A549 (cell line): Measurements from ENCODE around the gene GRAMD1A. TPM values are rescaled to one million over a fixed set of nuclear protein-coding genes. Genes with fewer than 3 reads are reported as not detected.

Source experiments
- ATAC-seq, 2 experiments: fragments of 200-7000 bp in 1 of 2; fragments of >200 bp in 1 of 2; cut with Nextera tagmentation in 1 of 2; cut with Tn5 transposase in 1 of 2; 3 replicates each; pipeline versions ENCODE4 v1.8.0 to v1.9.1; 2018 to 2020; ENCODE audit warnings: mild to moderate bottlenecking in 1 of 2, moderate library complexity in 1 of 2
- CTCF ChIA-PET: fragments of 300-600 bp; sonication (Branson Sonifier 250); formaldehyde crosslinking; extraction: SDS; loops from one replicate; lab custom pipeline; 2021; ENCODE audit warnings: antibody characterized with exemption, inconsistent platforms; lab: Yijun Ruan, JAX
- POLR2A ChIA-PET: fragments of 350-600 bp; formaldehyde crosslinking; extraction: SDS; loops from one replicate; lab custom pipeline; 2021; ENCODE audit warnings: antibody characterized with exemption, inconsistent platforms; lab: Yijun Ruan, JAX
- DNase-seq, 2 experiments: peaks; one replicate each; pipeline versions ENCODE4 v3.0.0 to v3.0.0-alpha.2; 2011 to 2016; ENCODE audit warnings: low read depth in 1 of 2, low spot score in 1 of 2
- FAIRE-seq: peaks from 2 replicates; lab custom pipeline; 2011; peaks lifted over from hg19 to GRCh38; lab: Jason Lieb, UNC
- H3K27ac ChIP-seq, 2 experiments: fragments of >200 bp; sonication (Bioruptor Twin); formaldehyde crosslinking; 3 replicates each; pipeline ENCODE4 v1.5.1; 2016 to 2017
- H3K4me1 ChIP-seq: fragments of >200 bp; sonication (Bioruptor Twin); formaldehyde crosslinking; 3 replicates; pipeline ENCODE4 v1.6.1; 2016
- H3K4me2 ChIP-seq: fragments of >200 bp; sonication (Bioruptor Twin); formaldehyde crosslinking; 3 replicates; pipeline ENCODE4 v1.6.1; 2016
- H3K4me3 ChIP-seq: fragments of >200 bp; sonication (Bioruptor Twin); formaldehyde crosslinking; 3 replicates; pipeline ENCODE4 v1.5.1; 2016
- H3K9me3 ChIP-seq: fragments of >200 bp; sonication (Bioruptor Twin); formaldehyde crosslinking; 3 replicates; pipeline ENCODE4 v1.6.1; 2016
- CBX8 ChIP-seq: fragments of 200-600 bp; sonication (generic); IDR thresholded peaks from 2 replicates; pipeline ENCODE4 v1.6.1; 2016
- CEBPB ChIP-seq, 2 experiments: fragments of >200 bp in 1 of 2; sonication (Bioruptor Twin) in 1 of 2; formaldehyde crosslinking in 1 of 2; IDR thresholded peaks; 2 replicates each; pipeline ENCODE4 v1.6.1; 2012 to 2016
- CHD2 ChIP-seq: fragments of 150-350 bp; IDR thresholded peaks from 2 replicates; pipeline ENCODE4 v1.6.1; 2014; ENCODE audit warnings: low read length; ENCODE audit not compliant: partially characterized antibody
- CHD4 ChIP-seq: fragments of 200-600 bp; sonication (generic); IDR thresholded peaks from 2 replicates; pipeline ENCODE4 v1.6.1; 2016; ENCODE audit warnings: antibody characterized with exemption, mild to moderate bottlenecking, borderline replicate concordance
- EP300 ChIP-seq, 2 experiments: fragments of >200 bp; sonication (Bioruptor Twin); formaldehyde crosslinking; IDR thresholded peaks; 2 replicates in 1 of 2; 3 replicates in 1 of 2; pipeline ENCODE4 v1.6.1; 2016 to 2017
- FOSL2 ChIP-seq, 2 experiments: fragments of 450-650 bp in 1 of 2; fragments of >200 bp in 1 of 2; sonication (Bioruptor Twin) in 1 of 2; formaldehyde crosslinking; IDR thresholded peaks; 2 replicates each; pipeline versions ENCODE4 v1.5.0 to v1.6.1; 2016 to 2020; ENCODE audit warnings: mild to moderate bottlenecking in 1 of 2, moderate library complexity in 1 of 2
- FOXS1 ChIP-seq: fragments of 250-450 bp; sonication (Bioruptor Pico); IDR thresholded peaks from 2 replicates; pipeline ENCODE4 v1.5.0; 2020; ENCODE audit warnings: mild to moderate bottlenecking, moderate library complexity
- GATA3 ChIP-seq: IDR thresholded peaks from 2 replicates; pipeline ENCODE4 v1.6.1; 2012; ENCODE audit warnings: borderline replicate concordance
- HEYL ChIP-seq: fragments of 250-450 bp; sonication (Bioruptor Pico); IDR thresholded peaks from 2 replicates; pipeline ENCODE4 v1.8.0; 2021; ENCODE audit warnings: mild to moderate bottlenecking, moderate library complexity
- HOXA7 ChIP-seq: fragments of 250-450 bp; sonication (Bioruptor Pico); IDR thresholded peaks from 2 replicates; pipeline ENCODE4 v1.5.0; 2020; ENCODE audit warnings: mild to moderate bottlenecking, moderate library complexity
- HOXB13 ChIP-seq: fragments of 250-450 bp; sonication (Bioruptor Pico); IDR thresholded peaks from 2 replicates; pipeline ENCODE4 v1.5.0; 2020; ENCODE audit warnings: low read depth, mild to moderate bottlenecking, moderate library complexity
- JUNB ChIP-seq: fragments of >200 bp; sonication (Bioruptor Twin); formaldehyde crosslinking; IDR thresholded peaks from 2 replicates; pipeline ENCODE4 v1.6.1; 2016
- KDM1A ChIP-seq: fragments of 200-600 bp; sonication (generic); IDR thresholded peaks from 2 replicates; pipeline ENCODE4 v1.6.1; 2016; ENCODE audit warnings: low read depth, mild to moderate bottlenecking
- KDM5A ChIP-seq: fragments of 200-600 bp; sonication (generic); IDR thresholded peaks from 2 replicates; pipeline ENCODE4 v1.6.1; 2016; ENCODE audit warnings: antibody characterized with exemption, mild to moderate bottlenecking
- MAFK ChIP-seq: fragments of 450-650 bp; IDR thresholded peaks from 2 replicates; pipeline ENCODE4 v1.6.1; 2014; ENCODE audit not compliant: partially characterized antibody
- MAZ ChIP-seq: fragments of 150-350 bp; IDR thresholded peaks from 2 replicates; pipeline ENCODE4 v1.6.1; 2014; ENCODE audit warnings: antibody characterized with exemption, low read depth, low read length, borderline replicate concordance
- NFE2L2 ChIP-seq: fragments of 150-350 bp; conservative IDR thresholded peaks from 2 replicates; pipeline ENCODE4 v1.6.1; 2014; ENCODE audit warnings: low read length
- NR3C1 ChIP-seq: fragments of >200 bp; sonication (Bioruptor Twin); formaldehyde crosslinking; IDR thresholded peaks from 3 replicates; pipeline ENCODE4 v1.6.1; 2017
- RAD21 ChIP-seq, 2 experiments: fragments of >200 bp in 1 of 2; sonication (Bioruptor Twin) in 1 of 2; formaldehyde crosslinking in 1 of 2; IDR thresholded peaks in 1 of 2; conservative IDR thresholded peaks in 1 of 2; 2 replicates in 1 of 2; 3 replicates in 1 of 2; pipeline ENCODE4 v1.6.1; 2012 to 2018; ENCODE audit warnings: inconsistent platforms in 1 of 2
- RARB ChIP-seq: fragments of 250-450 bp; sonication (Bioruptor Pico); IDR thresholded peaks from 2 replicates; pipeline ENCODE4 v1.8.0; 2021; ENCODE audit warnings: mild to moderate bottlenecking, moderate library complexity
- RFX5 ChIP-seq: fragments of 450-650 bp; IDR thresholded peaks from 2 replicates; pipeline ENCODE4 v1.7.1; 2014; ENCODE audit warnings: antibody characterized with exemption, mild to moderate bottlenecking, moderate library complexity
- SMC3 ChIP-seq: fragments of >200 bp; sonication (Bioruptor Twin); formaldehyde crosslinking; IDR thresholded peaks from 3 replicates; pipeline ENCODE4 v1.6.1; 2018; ENCODE audit warnings: inconsistent platforms
- TFCP2L1 ChIP-seq: fragments of 250-450 bp; sonication (Bioruptor Pico); IDR thresholded peaks from 2 replicates; pipeline ENCODE4 v1.5.0; 2021; ENCODE audit warnings: mild to moderate bottlenecking
- TP53 ChIP-seq: fragments of 250-450 bp; sonication (Bioruptor Pico); IDR thresholded peaks from 2 replicates; pipeline ENCODE4 v1.5.0; 2021; ENCODE audit warnings: mild to moderate bottlenecking, moderate library complexity
- ZC3H11A ChIP-seq: fragments of 450-650 bp; IDR thresholded peaks from 2 replicates; pipeline ENCODE4 v1.6.1; 2014; ENCODE audit warnings: antibody characterized with exemption, mild to moderate bottlenecking
- ZFP36 ChIP-seq: fragments of 450-650 bp; IDR thresholded peaks from 2 replicates; pipeline ENCODE4 v1.6.1; 2014; ENCODE audit warnings: borderline replicate concordance; ENCODE audit not compliant: partially characterized antibody
- WGBS: methylation state at CpG from one replicate; pipeline ENCODE4 v1.1.6; 2017; ENCODE audit errors: missing lambda C conversion rate; 5-methylcytosine and 5-hydroxymethylcytosine counted together
- polyA plus RNA-seq, 4 experiments: library from polyadenylated mRNA; depleted of rRNA in 3 of 4; stranded (reverse); fragments of >200 nt; fragmentation: RNase III in 1 of 4; extraction: RNeasy Plus Mini Kit Qiagen cat#74134 plus additional on column Dnase treatment in 1 of 4; gene quantifications; 2 replicates in 3 of 4; 3 replicates in 1 of 4; pipeline ENCODE4 v1.2.3, GENCODE V29; 2011 to 2017
- TF ChIP-seq, protein P1 (sequence below): IDR thresholded peaks from 2 replicates; pipeline ENCODE4 v1.6.1; 2012; ENCODE audit warnings: low read depth, borderline replicate concordance
- TF ChIP-seq, protein P2 (sequence below): fragments of 200-600 bp; sonication (generic); IDR thresholded peaks from 2 replicates; pipeline ENCODE4 v1.6.1; 2016; ENCODE audit warnings: antibody characterized with exemption, mild to moderate bottlenecking, moderate library complexity
- TF ChIP-seq, protein P3 (sequence below): fragments of 450-650 bp; IDR thresholded peaks from 2 replicates; pipeline ENCODE4 v1.6.1; 2014; ENCODE audit warnings: antibody characterized with exemption

Gene GRAMD1A
- polyA plus RNA-seq, 2 of the 4 experiments (the other 2 are of a cell fraction): 128 to 184 TPM

DNA sequence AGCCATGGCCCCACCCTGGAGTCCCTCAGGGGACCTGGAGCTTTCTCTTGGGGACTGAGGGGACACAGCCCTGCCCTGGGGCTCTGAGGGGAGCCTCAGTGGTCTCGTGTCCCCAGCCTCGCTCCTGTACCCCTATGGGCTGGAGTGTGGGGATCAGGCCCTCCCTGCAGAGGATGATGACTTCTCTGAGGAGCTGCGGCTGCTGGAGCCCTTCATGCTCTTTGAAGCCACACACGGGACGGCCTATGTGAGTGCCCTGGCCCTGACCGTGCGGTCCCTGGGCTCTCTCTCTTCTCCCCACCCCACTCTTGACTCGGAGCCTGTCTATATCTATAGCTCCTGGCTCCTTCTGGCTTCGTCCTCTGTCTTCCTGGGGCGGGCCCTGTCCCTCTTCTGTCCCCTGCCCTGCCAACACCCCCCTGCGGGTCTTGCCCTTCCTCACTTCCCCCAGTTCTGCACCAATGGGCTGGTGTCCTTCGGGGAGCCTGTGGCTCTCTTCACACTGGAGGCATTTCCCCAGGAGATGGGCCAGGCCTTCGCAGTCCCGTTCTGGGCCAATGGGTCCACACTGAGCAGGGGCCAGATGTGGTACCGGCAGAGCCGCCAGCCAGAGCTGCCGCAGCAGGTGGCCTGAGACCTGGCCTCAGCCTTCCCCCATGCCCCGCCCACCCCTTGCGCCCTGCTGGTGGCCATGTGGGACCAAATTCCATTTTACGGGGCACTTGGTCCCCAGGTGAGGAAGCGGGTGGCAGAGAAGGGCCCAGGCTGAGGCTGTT is 74.5 kb downstream of the GRAMD1A start:
- CTCF ChIA-PET: interaction anchor here (0.7 to 2.9 kb wide), 7 partner anchors 10 to 40 kb away, joined by 3 to 13 read pairs (median 5); no protein-coding TSS in a partner anchor
- Histone ChIP-seq H3K4me1 (no peaks in the 10 kb centered on the region), H3K4me2 (no peak overlapping the region), H3K27ac (no peak overlapping the region), H3K9me3 (peaks cover 15% of the 10 kb centered on the region)
- FAIRE-seq (no peak), ATAC-seq (peak in 1 of 2 experiments; percentile 30; a peak in 3 of 6 replicates), DNase-seq (no peak)
- 57% methylated on average over 19 of the region's 21 CpGs for WGBS
- TF ChIP-seq TFCP2L1 (CRISPR knock-in tag): no peak
- TF ChIP-seq ZFP36: no peak
- TF ChIP-seq CHD4: no peak
- TF ChIP-seq ZC3H11A: no peak
- no peak for TF ChIP-seq KDM5A
- TF ChIP-seq GATA3: no peak
- no peak for TF ChIP-seq CEBPB (IDR thresholded peaks at IDR 0.05)
- TF ChIP-seq CHD2: no peak
- TF ChIP-seq KDM1A: no peak
- no peak for TF ChIP-seq RAD21 (conservative IDR thresholded peaks at IDR 0.05 in 1 of 2, IDR thresholded peaks at IDR 0.05 in 1 of 2)
- TF ChIP-seq FOSL2 (IDR thresholded peaks at IDR 0.05): no peak
- no peak for TF ChIP-seq FOSL2 (CRISPR knock-in tag; IDR thresholded peaks at IDR 0.05)
- TF ChIP-seq, protein P1, sequence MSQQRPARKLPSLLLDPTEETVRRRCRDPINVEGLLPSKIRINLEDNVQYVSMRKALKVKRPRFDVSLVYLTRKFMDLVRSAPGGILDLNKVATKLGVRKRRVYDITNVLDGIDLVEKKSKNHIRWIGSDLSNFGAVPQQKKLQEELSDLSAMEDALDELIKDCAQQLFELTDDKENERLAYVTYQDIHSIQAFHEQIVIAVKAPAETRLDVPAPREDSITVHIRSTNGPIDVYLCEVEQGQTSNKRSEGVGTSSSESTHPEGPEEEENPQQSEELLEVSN: no peak
- TF ChIP-seq, all 56 proteins: peak for 0
- POLR2A ChIA-PET: no interaction called here
- no peak overlapping the region for H3K4me3 ChIP-seq

DNA sequence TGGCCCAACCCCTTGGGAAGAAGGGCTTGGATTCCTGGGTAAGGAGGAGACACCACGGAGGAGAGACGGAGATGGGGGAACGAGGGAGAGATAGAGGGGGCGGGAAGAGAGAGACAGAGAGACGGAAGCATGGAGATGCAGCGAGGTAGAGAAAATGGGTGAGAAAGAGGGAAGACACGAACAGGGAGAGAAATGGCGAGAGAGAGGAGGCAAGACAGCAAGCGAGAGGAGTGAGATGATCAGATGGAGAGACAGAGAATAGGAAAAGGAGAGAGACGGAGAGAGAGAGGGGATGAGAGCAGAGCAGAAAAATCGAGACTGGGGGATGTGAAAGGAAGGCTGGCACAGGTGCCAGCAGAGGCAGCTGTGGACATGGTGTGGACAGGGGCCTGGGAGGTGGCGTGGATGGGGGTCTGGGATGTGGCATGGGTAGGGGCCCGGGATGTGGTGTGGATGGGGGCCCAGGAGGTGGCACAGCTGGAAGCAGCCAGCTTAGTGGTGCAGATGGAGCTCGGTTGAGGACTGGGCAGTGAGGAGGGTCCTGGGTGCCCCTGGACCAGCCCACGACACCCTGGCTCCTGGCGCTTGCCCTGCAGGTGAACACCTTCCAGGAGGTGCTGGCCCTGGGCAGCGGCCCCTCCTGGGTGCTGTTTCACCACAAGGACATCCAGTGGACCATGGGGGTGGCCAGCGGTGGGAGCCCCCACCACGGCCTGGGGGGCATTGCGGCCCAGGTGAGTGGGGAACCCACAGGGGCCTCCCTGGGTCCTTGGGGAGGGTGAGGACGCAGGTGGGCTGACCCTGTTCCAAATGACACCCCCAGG is 75.3 kb downstream of the GRAMD1A start:
- CTCF ChIA-PET: interaction anchor here (1.0 to 9.0 kb wide), 5 partner anchors 8 to 67 kb away, joined by 5 to 64 read pairs (median 10); no protein-coding TSS in a partner anchor
- POLR2A ChIA-PET: no interaction called here

More for the DNA sequence above, 75.3 kb downstream of the GRAMD1A start:
- no peak for DNase-seq
- Histone ChIP-seq H3K27ac (no peak overlapping the region), H3K9me3 (peaks cover 8% of the 10 kb centered on the region), H3K4me1 (no peaks in the 10 kb centered on the region), H3K4me3 (no peak overlapping the region), H3K4me2 (no peak overlapping the region)
- ATAC-seq: no peak
- no peak for TF ChIP-seq SMC3
- TF ChIP-seq HOXA7 (CRISPR knock-in tag): no peak
- TF ChIP-seq, protein P2, sequence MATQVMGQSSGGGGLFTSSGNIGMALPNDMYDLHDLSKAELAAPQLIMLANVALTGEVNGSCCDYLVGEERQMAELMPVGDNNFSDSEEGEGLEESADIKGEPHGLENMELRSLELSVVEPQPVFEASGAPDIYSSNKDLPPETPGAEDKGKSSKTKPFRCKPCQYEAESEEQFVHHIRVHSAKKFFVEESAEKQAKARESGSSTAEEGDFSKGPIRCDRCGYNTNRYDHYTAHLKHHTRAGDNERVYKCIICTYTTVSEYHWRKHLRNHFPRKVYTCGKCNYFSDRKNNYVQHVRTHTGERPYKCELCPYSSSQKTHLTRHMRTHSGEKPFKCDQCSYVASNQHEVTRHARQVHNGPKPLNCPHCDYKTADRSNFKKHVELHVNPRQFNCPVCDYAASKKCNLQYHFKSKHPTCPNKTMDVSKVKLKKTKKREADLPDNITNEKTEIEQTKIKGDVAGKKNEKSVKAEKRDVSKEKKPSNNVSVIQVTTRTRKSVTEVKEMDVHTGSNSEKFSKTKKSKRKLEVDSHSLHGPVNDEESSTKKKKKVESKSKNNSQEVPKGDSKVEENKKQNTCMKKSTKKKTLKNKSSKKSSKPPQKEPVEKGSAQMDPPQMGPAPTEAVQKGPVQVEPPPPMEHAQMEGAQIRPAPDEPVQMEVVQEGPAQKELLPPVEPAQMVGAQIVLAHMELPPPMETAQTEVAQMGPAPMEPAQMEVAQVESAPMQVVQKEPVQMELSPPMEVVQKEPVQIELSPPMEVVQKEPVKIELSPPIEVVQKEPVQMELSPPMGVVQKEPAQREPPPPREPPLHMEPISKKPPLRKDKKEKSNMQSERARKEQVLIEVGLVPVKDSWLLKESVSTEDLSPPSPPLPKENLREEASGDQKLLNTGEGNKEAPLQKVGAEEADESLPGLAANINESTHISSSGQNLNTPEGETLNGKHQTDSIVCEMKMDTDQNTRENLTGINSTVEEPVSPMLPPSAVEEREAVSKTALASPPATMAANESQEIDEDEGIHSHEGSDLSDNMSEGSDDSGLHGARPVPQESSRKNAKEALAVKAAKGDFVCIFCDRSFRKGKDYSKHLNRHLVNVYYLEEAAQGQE: no peak
- no peak for TF ChIP-seq RFX5
- TF ChIP-seq HOXB13: no peak
- TF ChIP-seq TFCP2L1 (CRISPR knock-in tag): no peak
- TF ChIP-seq HEYL (CRISPR knock-in tag): no peak
- no peak for TF ChIP-seq NFE2L2
- TF ChIP-seq NR3C1: no peak
- TF ChIP-seq, protein P3, sequence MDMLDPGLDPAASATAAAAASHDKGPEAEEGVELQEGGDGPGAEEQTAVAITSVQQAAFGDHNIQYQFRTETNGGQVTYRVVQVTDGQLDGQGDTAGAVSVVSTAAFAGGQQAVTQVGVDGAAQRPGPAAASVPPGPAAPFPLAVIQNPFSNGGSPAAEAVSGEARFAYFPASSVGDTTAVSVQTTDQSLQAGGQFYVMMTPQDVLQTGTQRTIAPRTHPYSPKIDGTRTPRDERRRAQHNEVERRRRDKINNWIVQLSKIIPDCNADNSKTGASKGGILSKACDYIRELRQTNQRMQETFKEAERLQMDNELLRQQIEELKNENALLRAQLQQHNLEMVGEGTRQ: no peak
- no peak for TF ChIP-seq MAFK
- TF ChIP-seq CBX8: no peak
- TF ChIP-seq FOXS1 (CRISPR knock-in tag): no peak
- no peak for TF ChIP-seq MAZ
- TF ChIP-seq TP53 (CRISPR knock-in tag): no peak
- no peak for TF ChIP-seq GATA3
- no peak for TF ChIP-seq RAD21 (conservative IDR thresholded peaks at IDR 0.05 in 1 of 2, IDR thresholded peaks at IDR 0.05 in 1 of 2)
- TF ChIP-seq RARB: no peak
- TF ChIP-seq EP300 (IDR thresholded peaks at IDR 0.05): no peak
- TF ChIP-seq JUNB: no peak
- no peak for FAIRE-seq
- 60% methylated on average over 21 of the region's 21 CpGs for WGBS
